ENCODE data around the gene ZBED4. TPM values are rescaled to one million over a fixed set of nuclear protein-coding genes. Genes with fewer than 3 reads are reported as not detected.

The ZBED4 gene
- total and polyA plus RNA-seq, 2 of the 13 experiments (the other 11 are each of a cell fraction or from before 2014, with no cell fraction given) = 5.4 to 9.6 TPM

DNA sequence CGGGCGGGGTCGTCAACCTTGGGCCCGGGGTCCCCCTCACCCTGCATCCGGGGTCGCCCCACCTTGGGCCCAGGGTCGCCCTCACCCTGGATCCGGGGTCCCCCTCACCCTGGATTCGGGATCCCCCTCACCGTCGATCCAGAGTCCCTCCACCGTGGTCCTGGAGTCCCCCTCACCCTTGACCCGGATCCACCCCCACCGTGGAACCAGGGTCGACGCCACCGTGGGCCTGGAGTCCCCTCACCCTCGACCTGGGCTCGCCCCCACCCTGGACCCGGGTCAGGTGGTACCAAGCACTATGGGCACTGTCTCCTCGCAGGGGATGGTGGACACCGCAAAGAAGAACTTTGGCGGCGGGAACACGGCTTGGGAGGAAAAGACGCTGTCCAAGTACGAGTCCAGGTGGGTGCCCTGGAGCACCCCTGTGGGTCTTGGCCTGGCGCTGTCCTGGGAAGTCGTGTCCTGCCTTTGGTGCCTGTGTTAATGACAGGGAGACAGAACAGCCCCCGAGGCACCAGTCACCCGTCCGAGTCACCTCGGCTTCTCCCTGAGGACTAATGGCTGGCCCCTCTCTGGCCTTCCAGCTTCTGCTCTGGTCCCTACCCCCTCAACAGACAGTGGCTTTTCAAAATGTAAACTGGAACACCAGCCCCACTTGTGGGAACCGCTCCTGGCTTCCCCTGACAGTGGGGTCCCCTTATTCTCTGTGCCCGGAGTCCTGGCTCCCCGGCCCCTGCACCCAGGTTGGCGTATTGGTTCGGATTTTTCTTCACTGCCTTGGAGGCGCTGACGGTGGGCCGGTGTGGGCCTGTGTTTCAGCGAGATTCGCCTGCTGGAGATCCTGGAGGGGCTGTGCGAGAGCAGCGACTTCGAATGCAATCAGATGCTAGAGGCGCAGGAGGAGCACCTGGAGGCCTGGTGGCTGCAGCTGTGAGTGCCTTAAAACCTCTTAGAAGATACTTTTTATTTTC is 65.6 kb downstream of the ZBED4 start (continued):
- TF ChIP-seq NFIC (IDR thresholded peaks at IDR 0.05; ENCODE audit: low read length) = no peak
- TF ChIP-seq PAF1 (CRISPR knock-in tag; IDR thresholded peaks at IDR 0.05) = no peak
- TF ChIP-seq ZIK1 (CRISPR knock-in tag; IDR thresholded peaks at IDR 0.05; ENCODE audit: borderline replicate concordance, low read depth) = no peak

DNA sequence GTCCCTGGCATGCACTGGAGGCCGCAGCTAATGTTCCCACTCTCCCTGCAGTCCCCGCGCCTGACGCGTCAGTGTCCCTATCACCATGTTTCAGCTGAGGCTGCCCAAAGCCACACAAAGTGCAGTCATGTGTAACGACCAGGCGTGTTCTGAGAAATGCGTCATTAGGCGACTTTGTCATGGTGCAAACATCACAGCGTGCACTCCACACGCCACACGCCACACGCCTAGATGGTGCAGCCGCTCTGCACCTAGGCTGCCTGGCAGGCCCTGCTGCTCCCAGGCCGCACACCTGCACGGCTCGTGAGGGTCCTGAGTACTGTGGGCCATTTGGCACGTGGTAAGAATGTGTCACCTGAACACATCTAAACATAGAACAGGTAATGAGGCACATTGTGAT is 67.2 kb downstream of the ZBED4 start:
- intact Hi-C loops (cut with micrococcal nuclease; ENCODE audit: unreplicated experiment) (no loop called here), in situ Hi-C loops (cut with HindIII; ENCODE audit: extremely low pct_ligation_motif_present, low pct_unique_long_range_greater_than_20kb) (loop anchor here (5.0 kb wide), 1 partner anchor 154 kb away; no protein-coding TSS in a partner anchor)
- Histone ChIP-seq H3K4me2 (ENCODE audit: low read depth, low read length) (no peak overlapping the region), H3K9me3 (ENCODE audit: low read length) (no peaks in the 10 kb centered on the region), H3K9ac (ENCODE audit: insufficient read depth, low read depth, low read length) (no peak overlapping the region), H3K4me1 (ENCODE audit: insufficient read depth, low read length) (peaks cover 26% of the 10 kb centered on the region), H3K4me3 (replicated peaks in 1 of 3; ENCODE audit: insufficient read depth in 1 of 3, low read depth in 2 of 3, low read length in 3 of 3) (no peak overlapping the region), H2AFZ (ENCODE audit: low read length) (no peak overlapping the region), H3K27ac (ENCODE audit: extremely low read length, insufficient read depth, low read length) (no peak overlapping the region), H4K20me1 (ENCODE audit: insufficient read depth, low read length) (no peaks in the 10 kb centered on the region), H3K36me3 (replicated peaks in 1 of 2; ENCODE audit: control insufficient read depth in 1 of 2, insufficient read depth in 2 of 2, low read length in 2 of 2) (peaks cover 0 to 10% of the 10 kb centered on the region in 2 experiments; a peak in 3 of 5 replicates), H3K27me3 (ENCODE audit: control insufficient read depth in 1 of 2, insufficient read depth in 2 of 2, low read length in 2 of 2) (no peaks in the 10 kb centered on the region), H3K79me2 (ENCODE audit: insufficient read depth, low read length) (peaks cover 10% of the 10 kb centered on the region)
- ATAC-seq = no peak
- CTCF ChIA-PET (ENCODE audit: low intra/inter-chr PET ratio, low total read pairs) = no interaction called here
- no peak for FAIRE-seq
- no TSS peak for BruUV-seq (replicated peaks)
- POLR2A ChIA-PET = no interaction called here
- DNase-seq (ENCODE audit: low spot score) = no peak
- no peak for TF ChIP-seq SP4 (CRISPR knock-in tag; IDR thresholded peaks at IDR 0.05)
- peak; percentile 51 for TF ChIP-seq CREB1 (IDR thresholded peaks at IDR 0.05)
- no peak for TF ChIP-seq CREB1 (CRISPR knock-in tag; IDR thresholded peaks at IDR 0.05)
- TF ChIP-seq NAIF1 (CRISPR knock-in tag; IDR thresholded peaks at IDR 0.05; ENCODE audit: borderline replicate concordance) = no peak
- TF ChIP-seq ARHGAP35 (CRISPR knock-in tag; IDR thresholded peaks at IDR 0.05; ENCODE audit: borderline replicate concordance) = no peak
- over 99% methylated on average over 10 of the region's 18 CpGs for WGBS (ENCODE audit: low lambda C conversion rate)

Measured in HepG2 (cell line).